HepG2 (cell line): ENCODE results near the gene TAS2R50. TPM values are rescaled to one million over a fixed set of nuclear protein-coding genes. Genes with fewer than 3 reads are reported as not detected.

Experiments
- ATAC-seq: fragments of 200-7000 bp; cut with Tn5 transposase; 3 replicates; pipeline ENCODE4 v1.9.1; 2020; ENCODE audit warnings: mild to moderate bottlenecking, moderate library complexity
- BruUV-seq: library from RNA; stranded (reverse); fragments of 400-500 nt; replicated peaks from 2 replicates; lab custom pipeline; 2021; lab: Mats Ljungman, UMichigan
- CTCF ChIA-PET: fragments of 300-600 bp; formaldehyde crosslinking; extraction: SDS; loops from one replicate; lab custom pipeline; 2021; ENCODE audit warnings: low total read pairs, inconsistent platforms, low intra/inter-chr PET ratio; lab: Yijun Ruan, JAX
- POLR2A ChIA-PET: fragments of 350-600 bp; sonication (Branson Sonifier 250); formaldehyde crosslinking; loops from one replicate; lab custom pipeline; 2020; ENCODE audit warnings: antibody characterized with exemption, inconsistent platforms; lab: Yijun Ruan, JAX
- DNase-seq: peaks from one replicate; pipeline ENCODE4 v3.0.0-alpha.2; 2015; ENCODE audit warnings: low spot score
- FAIRE-seq: peaks from 3 replicates; lab custom pipeline; 2011; peaks lifted over from hg19 to GRCh38; lab: Jason Lieb, UNC
- H2AFZ ChIP-seq: one replicate; pipeline ENCODE4 v1.6.1; 2011; ENCODE audit warnings: low read length, inconsistent platforms
- H3K27ac ChIP-seq: fragments of 300-600 bp; 3 replicates; pipeline ENCODE4 v1.8.0; 2011; ENCODE audit warnings: mixed run types, mild to moderate bottlenecking, mixed read lengths, low read length, inconsistent platforms; ENCODE audit not compliant: insufficient read depth; ENCODE audit errors: extremely low read length
- H3K27me3 ChIP-seq, 2 experiments: fragments of 200-600 bp in 1 of 2; 2 replicates in 1 of 2; 3 replicates in 1 of 2; pipeline versions ENCODE4 v1.6.0 to v1.8.0; 2011; ENCODE audit warnings: low read length in 2 of 2, mild to moderate bottlenecking in 2 of 2, moderate library complexity in 2 of 2, inconsistent platforms in 1 of 2; ENCODE audit not compliant: insufficient read depth in 2 of 2, control insufficient read depth in 1 of 2
- H3K36me3 ChIP-seq, 2 experiments: fragments of 200-600 bp in 1 of 2; replicated peaks in 1 of 2; 2 replicates in 1 of 2; 3 replicates in 1 of 2; pipeline versions ENCODE4 v1.5.1 to v1.8.0; 2011; ENCODE audit warnings: low read length in 2 of 2, inconsistent platforms in 1 of 2; ENCODE audit not compliant: insufficient read depth in 2 of 2, control insufficient read depth in 1 of 2
- H3K4me1 ChIP-seq: 2 replicates; pipeline ENCODE4 v1.5.1; 2012; ENCODE audit warnings: low read length, inconsistent platforms; ENCODE audit not compliant: insufficient read depth
- H3K4me2 ChIP-seq: 2 replicates; pipeline ENCODE4 v1.6.0; 2011; ENCODE audit warnings: low read depth, low read length, inconsistent platforms
- H3K4me3 ChIP-seq, 3 experiments: fragments of 200-600 bp in 1 of 3; sonication (generic), shearing (Covaris generic) in 1 of 3; replicated peaks in 1 of 3; 2 replicates each; pipeline ENCODE4 v1.5.1; 2011 to 2016; ENCODE audit warnings: low read length in 3 of 3, inconsistent platforms in 2 of 3, low read depth in 2 of 3, mild to moderate bottlenecking in 2 of 3, control low read depth in 1 of 3, mixed read lengths in 1 of 3; ENCODE audit not compliant: insufficient read depth in 1 of 3
- H3K79me2 ChIP-seq: one replicate; pipeline ENCODE4 v1.6.1; 2011; ENCODE audit warnings: low read length, inconsistent platforms; ENCODE audit not compliant: insufficient read depth
- H3K9ac ChIP-seq: 2 replicates; pipeline ENCODE4 v1.6.0; 2011; ENCODE audit warnings: mild to moderate bottlenecking, low read depth, low read length, inconsistent platforms; ENCODE audit not compliant: insufficient read depth
- H3K9me3 ChIP-seq: 2 replicates; pipeline ENCODE4 v1.5.1; 2012; ENCODE audit warnings: mild to moderate bottlenecking, low read length
- H4K20me1 ChIP-seq: 2 replicates; pipeline ENCODE4 v1.6.0; 2011; ENCODE audit warnings: inconsistent platforms, mild to moderate bottlenecking, low read length, moderate library complexity; ENCODE audit not compliant: insufficient read depth
- FOXA1 ChIP-seq, 2 experiments: fragments of 450-650 bp in 1 of 2; sonication (generic) in 1 of 2; formaldehyde crosslinking in 1 of 2; IDR thresholded peaks; 2 replicates each; pipeline versions ENCODE4 v1.4.0 to v1.6.1; 2016 to 2020; ENCODE audit warnings: missing genetic modification reagents in 1 of 2
- GLI4 ChIP-seq: sonication (generic); formaldehyde crosslinking; IDR thresholded peaks from 2 replicates; pipeline ENCODE4 v1.5.1; 2020; ENCODE audit warnings: missing genetic modification reagents, mild to moderate bottlenecking, moderate library complexity, borderline replicate concordance
- GTF3A ChIP-seq: sonication (generic); formaldehyde crosslinking; conservative IDR thresholded peaks from 2 replicates; pipeline ENCODE4 v1.4.0; 2020; ENCODE audit warnings: mild to moderate bottlenecking, missing genetic modification reagents
- HNRNPUL1 ChIP-seq: fragments of 200-400 bp; formaldehyde crosslinking; IDR thresholded peaks from 2 replicates; pipeline ENCODE4 v1.6.1; 2017; ENCODE audit warnings: low read depth, mild to moderate bottlenecking, low read length, moderate library complexity
- HOXA5 ChIP-seq: sonication (generic); formaldehyde crosslinking; IDR thresholded peaks from 2 replicates; pipeline ENCODE4 v1.4.0; 2020; ENCODE audit warnings: missing genetic modification reagents
- RAD21 ChIP-seq: fragments of 450-650 bp; formaldehyde crosslinking; IDR thresholded peaks from 2 replicates; pipeline ENCODE4 v1.5.0; 2020; ENCODE audit warnings: mild to moderate bottlenecking
- RARA ChIP-seq: IDR thresholded peaks from 2 replicates; pipeline ENCODE4 v1.6.1; 2016; ENCODE audit warnings: missing genetic modification reagents, missing compliant biosample characterization
- RBM22 ChIP-seq: fragments of 200-400 bp; formaldehyde crosslinking; optimal IDR thresholded peaks from 2 replicates; pipeline ENCODE3; 2017; ENCODE audit warnings: mild to moderate bottlenecking, low read length, moderate library complexity
- SMARCC2 ChIP-seq: fragments of 450-650 bp; IDR thresholded peaks from 2 replicates; pipeline ENCODE4 v1.6.1; 2017; ENCODE audit warnings: antibody characterized with exemption, mild to moderate bottlenecking
- U2AF1 ChIP-seq: fragments of 200-400 bp; formaldehyde crosslinking; optimal IDR thresholded peaks from 2 replicates; pipeline ENCODE3; 2017; ENCODE audit warnings: mild to moderate bottlenecking, low read depth, low read length
- ZBTB49 ChIP-seq: sonication (generic); formaldehyde crosslinking; IDR thresholded peaks from 2 replicates; pipeline ENCODE4 v1.4.0; 2020; ENCODE audit warnings: missing genetic modification reagents, borderline replicate concordance
- ZNF367 ChIP-seq: sonication (generic); formaldehyde crosslinking; IDR thresholded peaks from 2 replicates; pipeline ENCODE4 v1.4.0; 2020; ENCODE audit warnings: missing genetic modification reagents, borderline replicate concordance
- ZNF570 ChIP-seq: sonication (generic); formaldehyde crosslinking; IDR thresholded peaks from 2 replicates; pipeline ENCODE4 v1.4.0; 2020; ENCODE audit warnings: mild to moderate bottlenecking, missing genetic modification reagents, borderline replicate concordance
- ZZZ3 ChIP-seq: sonication (generic); formaldehyde crosslinking; IDR thresholded peaks from 2 replicates; pipeline ENCODE4 v1.4.0; 2020; ENCODE audit warnings: missing genetic modification reagents, mild to moderate bottlenecking, borderline replicate concordance
- WGBS: methylation state at CpG from one replicate; pipeline ENCODE4 v1.1.6; 2017; ENCODE audit warnings: low lambda C conversion rate; 5-methylcytosine and 5-hydroxymethylcytosine counted together
- in situ Hi-C: cut with HindIII; loops from 2 replicates; pipeline ENCODE4 v1.10.0; 2017; ENCODE audit warnings: low pct_unique_long_range_greater_than_20kb; ENCODE audit not compliant: extremely low pct_ligation_motif_present
- intact Hi-C: fragments of 100-400 bp; cut with micrococcal nuclease; formaldehyde crosslinking; loops from one replicate; pipeline ENCODE4 v1.10.0; 2022; ENCODE audit not compliant: unreplicated experiment
- polyA plus RNA-seq, 8 experiments: library from polyadenylated mRNA; depleted of rRNA in 3 of 8; stranded (reverse) in 7 of 8; unstranded in 1 of 8; fragments of >200 nt; fragmentation: Illumina TruSeq in 4 of 8; extraction: Trizol in 4 of 8; gene quantifications; 2 replicates each; pipeline versions ENCODE4 v1.2.1 to v1.2.3, GENCODE V29; 2011 to 2016; ENCODE audit warnings: low read depth in 4 of 8, missing spikeins in 1 of 8, mixed read lengths in 1 of 8; ENCODE audit not compliant: insufficient read depth in 1 of 8
- total RNA-seq, 5 experiments: library from RNA; depleted of rRNA; stranded (reverse); fragments of >200 nt; fragmentation: Illumina TruSeq; extraction: Trizol; gene quantifications; 2 replicates each; pipeline ENCODE4 v1.2.3, GENCODE V29; 2016; ENCODE audit warnings: low read depth in 1 of 5
- TF ChIP-seq, protein P1 (sequence below): sonication (generic); formaldehyde crosslinking; IDR thresholded peaks from 2 replicates; pipeline ENCODE4 v1.5.0; 2020; ENCODE audit warnings: mild to moderate bottlenecking, missing genetic modification reagents, borderline replicate concordance

Gene TAS2R50
- total and polyA plus RNA-seq, 2 of the 13 experiments (the other 11 are each of a cell fraction or from before 2014, with no cell fraction given), result 0.17 to 2.2 TPM

GRCh38 chr12:10952645-10953044 is 34.1 kb downstream of the TAS2R50 start:
- no peaks in the 10 kb centered on the region for H3K27me3 ChIP-seq
- H4K20me1 ChIP-seq, result no peaks in the 10 kb centered on the region
- ATAC-seq, result no peak
- no TSS peak for BruUV-seq
- H3K27ac ChIP-seq, result no peak overlapping the region
- no peak overlapping the region for H2AFZ ChIP-seq
- no peak for TF ChIP-seq ZNF367 (CRISPR knock-in tag)
- TF ChIP-seq, protein P1, sequence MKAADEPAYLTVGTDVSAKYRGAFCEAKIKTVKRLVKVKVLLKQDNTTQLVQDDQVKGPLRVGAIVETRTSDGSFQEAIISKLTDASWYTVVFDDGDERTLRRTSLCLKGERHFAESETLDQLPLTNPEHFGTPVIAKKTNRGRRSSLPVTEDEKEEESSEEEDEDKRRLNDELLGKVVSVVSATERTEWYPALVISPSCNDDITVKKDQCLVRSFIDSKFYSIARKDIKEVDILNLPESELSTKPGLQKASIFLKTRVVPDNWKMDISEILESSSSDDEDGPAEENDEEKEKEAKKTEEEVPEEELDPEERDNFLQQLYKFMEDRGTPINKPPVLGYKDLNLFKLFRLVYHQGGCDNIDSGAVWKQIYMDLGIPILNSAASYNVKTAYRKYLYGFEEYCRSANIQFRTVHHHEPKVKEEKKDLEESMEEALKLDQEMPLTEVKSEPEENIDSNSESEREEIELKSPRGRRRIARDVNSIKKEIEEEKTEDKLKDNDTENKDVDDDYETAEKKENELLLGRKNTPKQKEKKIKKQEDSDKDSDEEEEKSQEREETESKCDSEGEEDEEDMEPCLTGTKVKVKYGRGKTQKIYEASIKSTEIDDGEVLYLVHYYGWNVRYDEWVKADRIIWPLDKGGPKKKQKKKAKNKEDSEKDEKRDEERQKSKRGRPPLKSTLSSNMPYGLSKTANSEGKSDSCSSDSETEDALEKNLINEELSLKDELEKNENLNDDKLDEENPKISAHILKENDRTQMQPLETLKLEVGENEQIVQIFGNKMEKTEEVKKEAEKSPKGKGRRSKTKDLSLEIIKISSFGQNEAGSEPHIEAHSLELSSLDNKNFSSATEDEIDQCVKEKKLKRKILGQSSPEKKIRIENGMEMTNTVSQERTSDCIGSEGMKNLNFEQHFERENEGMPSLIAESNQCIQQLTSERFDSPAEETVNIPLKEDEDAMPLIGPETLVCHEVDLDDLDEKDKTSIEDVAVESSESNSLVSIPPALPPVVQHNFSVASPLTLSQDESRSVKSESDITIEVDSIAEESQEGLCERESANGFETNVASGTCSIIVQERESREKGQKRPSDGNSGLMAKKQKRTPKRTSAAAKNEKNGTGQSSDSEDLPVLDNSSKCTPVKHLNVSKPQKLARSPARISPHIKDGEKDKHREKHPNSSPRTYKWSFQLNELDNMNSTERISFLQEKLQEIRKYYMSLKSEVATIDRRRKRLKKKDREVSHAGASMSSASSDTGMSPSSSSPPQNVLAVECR (CRISPR knock-in tag), result no peak
- TF ChIP-seq FOXA1 (IDR thresholded peaks at IDR 0.05), result no peak
- no peak for TF ChIP-seq FOXA1 (CRISPR knock-in tag; IDR thresholded peaks at IDR 0.05)
- TF ChIP-seq RAD21, result no peak
- no peak for TF ChIP-seq GTF3A
- TF ChIP-seq SMARCC2, result no peak
- TF ChIP-seq HNRNPUL1, result no peak
- no peak for TF ChIP-seq ZZZ3 (CRISPR knock-in tag)
- TF ChIP-seq RARA (CRISPR knock-in tag), result no peak
- no peak for TF ChIP-seq GLI4 (CRISPR knock-in tag)
- no peak for TF ChIP-seq ZBTB49 (CRISPR knock-in tag)
- TF ChIP-seq U2AF1, result no peak
- TF ChIP-seq RBM22, result no peak
- no peak for TF ChIP-seq HOXA5
- no peak for TF ChIP-seq ZNF570 (CRISPR knock-in tag)
- peaks cover 2% of the 10 kb centered on the region; the same call in 1 of the 2 replicates for H3K9me3 ChIP-seq
- no peak overlapping the region for H3K4me2 ChIP-seq
- POLR2A ChIA-PET, result no interaction called here
- in situ Hi-C loops (no loop called here), intact Hi-C loops (no loop called here)
- 75% methylated on average over 3 of the region's 4 CpGs for WGBS
- DNase-seq, result no peak
- peaks cover 6% of the 10 kb centered on the region for H3K79me2 ChIP-seq
- H3K36me3 ChIP-seq, result peaks cover 0 to 3% of the 10 kb centered on the region in 2 experiments; a peak in 1 of 5 replicates
- H3K4me3 ChIP-seq, result no peak overlapping the region
- H3K4me1 ChIP-seq, result no peaks in the 10 kb centered on the region
- no peak for FAIRE-seq
- no peak overlapping the region for H3K9ac ChIP-seq
- CTCF ChIA-PET, result no interaction called here
